ENCODE results near the gene ATP11A.

DNA sequence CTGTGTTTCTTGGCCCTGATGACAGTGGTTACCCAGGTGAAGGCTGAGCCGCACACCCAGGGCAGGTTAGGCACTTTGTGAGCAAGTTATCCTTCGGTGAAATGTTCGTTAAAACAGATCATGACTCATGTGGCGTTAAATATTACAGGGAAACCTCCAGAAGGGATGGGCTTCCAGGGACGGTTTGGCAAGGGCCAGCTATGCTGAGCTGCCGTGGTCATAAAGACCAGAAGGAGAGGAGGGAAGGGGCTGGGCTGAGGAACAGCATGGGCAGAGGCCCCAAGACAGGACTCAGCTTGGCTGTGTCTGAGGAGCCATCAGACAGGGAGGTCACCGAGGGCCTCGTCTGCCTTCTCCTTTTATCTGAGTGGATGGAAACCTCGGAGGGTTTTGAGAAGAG lies 47.5 kb downstream of the ATP11A start:
- TF ChIP-seq, protein P1, sequence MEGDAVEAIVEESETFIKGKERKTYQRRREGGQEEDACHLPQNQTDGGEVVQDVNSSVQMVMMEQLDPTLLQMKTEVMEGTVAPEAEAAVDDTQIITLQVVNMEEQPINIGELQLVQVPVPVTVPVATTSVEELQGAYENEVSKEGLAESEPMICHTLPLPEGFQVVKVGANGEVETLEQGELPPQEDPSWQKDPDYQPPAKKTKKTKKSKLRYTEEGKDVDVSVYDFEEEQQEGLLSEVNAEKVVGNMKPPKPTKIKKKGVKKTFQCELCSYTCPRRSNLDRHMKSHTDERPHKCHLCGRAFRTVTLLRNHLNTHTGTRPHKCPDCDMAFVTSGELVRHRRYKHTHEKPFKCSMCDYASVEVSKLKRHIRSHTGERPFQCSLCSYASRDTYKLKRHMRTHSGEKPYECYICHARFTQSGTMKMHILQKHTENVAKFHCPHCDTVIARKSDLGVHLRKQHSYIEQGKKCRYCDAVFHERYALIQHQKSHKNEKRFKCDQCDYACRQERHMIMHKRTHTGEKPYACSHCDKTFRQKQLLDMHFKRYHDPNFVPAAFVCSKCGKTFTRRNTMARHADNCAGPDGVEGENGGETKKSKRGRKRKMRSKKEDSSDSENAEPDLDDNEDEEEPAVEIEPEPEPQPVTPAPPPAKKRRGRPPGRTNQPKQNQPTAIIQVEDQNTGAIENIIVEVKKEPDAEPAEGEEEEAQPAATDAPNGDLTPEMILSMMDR (IDR thresholded peaks at IDR 0.05) = no peak
- TF ChIP-seq POLR2A (IDR thresholded peaks at IDR 0.05) = no peak

Measured in thyroid gland (tissue), 4 donors.